HuH-7 (cell line): ENCODE measurements around the gene CERS5.

Experiments
- DNase-seq: peaks from one replicate; pipeline ENCODE4 v3.0.0; 2011; ENCODE audit warnings: low spot score

Gene CERS5

GRCh38 chr12:50127546-50127945 lies 39.6 kb downstream of the CERS5 start:
- DNase-seq = no peak

DNA sequence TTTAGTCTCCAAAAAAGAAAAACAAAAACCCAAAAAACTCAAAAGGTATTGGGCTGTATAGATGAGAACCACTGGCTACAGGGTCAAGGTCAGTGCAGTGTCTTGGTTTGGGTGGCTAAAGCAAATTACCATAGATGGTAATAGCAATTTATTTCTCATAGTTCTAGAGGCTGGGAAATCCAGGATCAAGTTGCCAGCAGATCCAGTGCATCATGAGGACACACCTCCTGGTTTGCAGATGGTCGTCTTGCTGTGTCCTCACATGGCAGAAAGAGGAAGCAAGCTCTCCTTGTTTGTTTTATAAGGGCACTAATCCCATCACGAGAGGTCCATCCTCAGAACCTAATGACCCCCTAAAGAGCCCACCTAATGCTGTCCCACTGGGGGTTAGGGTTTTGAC lies 44.0 kb downstream of the CERS5 start:
- DNase-seq = no peak

GRCh38 chr12:50121641-50122040 lies 45.5 kb downstream of the CERS5 start:
- DNase-seq = no peak

GRCh38 chr12:50120953-50121352 lies 46.2 kb downstream of the CERS5 start:
- no peak for DNase-seq

DNA sequence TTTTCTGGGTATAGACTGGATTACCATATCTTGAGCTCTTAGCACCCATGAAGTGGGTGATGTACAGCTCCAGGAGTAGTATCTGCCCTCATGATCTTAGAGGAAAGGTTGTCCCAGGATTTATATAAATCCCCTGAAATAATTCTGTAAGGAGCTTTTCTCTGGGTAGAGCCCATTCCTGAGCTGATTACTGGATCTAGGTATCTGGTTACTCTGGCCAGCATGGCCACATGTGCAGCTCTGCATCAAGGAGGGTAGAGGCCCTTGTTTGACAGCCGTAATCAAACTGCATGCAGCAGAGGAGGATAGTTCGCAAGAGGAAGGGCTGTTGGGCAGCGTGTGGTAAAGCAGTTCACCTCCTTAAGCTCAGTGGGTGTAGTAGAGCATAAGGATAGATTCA lies 46.6 kb downstream of the CERS5 start:
- DNase-seq = no peak

DNA sequence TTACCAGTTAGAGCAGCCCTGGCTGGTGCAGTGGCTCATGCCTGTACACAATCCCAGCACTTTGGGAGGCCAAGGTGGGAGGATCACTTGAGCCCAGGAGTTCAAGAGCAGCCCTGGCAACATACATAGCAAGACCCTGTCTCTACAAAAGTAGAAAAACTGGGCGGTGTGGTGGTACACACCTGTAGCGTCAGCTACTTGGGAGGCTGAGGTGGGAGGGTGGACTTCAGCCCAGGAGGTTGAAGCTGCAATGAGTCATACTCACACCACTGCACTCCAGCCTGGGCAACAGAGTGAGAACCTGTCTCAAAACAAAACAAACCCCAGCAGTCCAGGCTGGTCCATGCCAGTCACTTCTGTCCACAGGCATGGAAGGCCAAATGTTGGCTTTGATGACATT lies 47.8 kb downstream of the CERS5 start:
- DNase-seq = no peak

- no peak for DNase-seq
Measured at GRCh38 chr12:50117057-50117622, 50.0 kb downstream of the CERS5 start.

GRCh38 chr12:50112456-50113218 lies 54.5 kb downstream of the CERS5 start:
- no peak for DNase-seq

- DNase-seq = peak; percentile 95
Measured at GRCh38 chr12:50111693-50112455, 55.3 kb downstream of the CERS5 start, which contains the start of gene COX14. Gene COX14 (plus strand): TSS chr12:50112236. CDS start chr12:50120044, 7,808 bp downstream.

DNA sequence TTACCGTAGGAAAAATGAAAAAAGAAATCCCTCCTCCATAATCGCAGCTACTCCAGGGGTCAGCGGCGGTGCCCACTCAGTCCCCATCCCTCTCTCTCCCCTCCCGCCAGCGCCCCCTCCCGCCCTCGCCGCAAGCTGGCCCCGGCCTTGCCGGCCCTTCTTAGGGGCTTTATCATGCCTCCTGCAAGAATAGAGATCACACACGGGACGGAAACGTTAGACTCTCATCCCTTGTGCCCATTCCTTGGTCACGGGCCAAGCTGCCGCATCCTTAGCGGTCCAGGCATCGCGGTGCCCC lies 55.8 kb downstream of the CERS5 start:
- DNase-seq = no peak

DNA sequence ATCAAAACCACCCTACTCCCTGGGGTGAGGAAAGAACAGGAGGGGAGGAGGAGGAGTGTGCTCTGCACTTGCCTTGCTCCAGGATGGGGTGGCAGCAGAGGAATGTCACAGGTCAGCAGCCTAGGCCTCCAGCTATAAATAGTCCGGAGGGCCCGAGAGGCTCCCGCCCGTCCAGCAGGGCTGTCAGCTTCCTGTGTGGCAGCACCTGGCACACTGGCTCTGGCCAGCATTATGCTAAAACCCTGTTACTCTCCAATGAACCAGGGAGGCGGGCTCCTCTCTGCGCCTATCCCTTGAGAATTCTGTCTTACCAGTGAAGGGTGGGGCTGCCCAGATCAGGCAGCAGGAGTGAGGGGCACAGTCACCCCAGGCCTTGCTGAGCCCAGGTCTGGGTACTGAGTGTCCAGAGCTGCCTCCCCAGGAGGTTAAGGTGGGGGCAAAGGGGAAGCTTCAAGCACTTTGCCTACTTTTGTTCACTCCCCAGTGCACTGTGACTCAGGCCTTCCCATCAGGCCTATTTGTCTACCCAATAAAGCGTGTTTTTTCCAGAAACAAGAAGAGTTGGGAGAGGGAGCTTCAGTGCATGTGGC lies 56.3 kb downstream of the CERS5 start:
- peak; percentile 62 for DNase-seq

DNA sequence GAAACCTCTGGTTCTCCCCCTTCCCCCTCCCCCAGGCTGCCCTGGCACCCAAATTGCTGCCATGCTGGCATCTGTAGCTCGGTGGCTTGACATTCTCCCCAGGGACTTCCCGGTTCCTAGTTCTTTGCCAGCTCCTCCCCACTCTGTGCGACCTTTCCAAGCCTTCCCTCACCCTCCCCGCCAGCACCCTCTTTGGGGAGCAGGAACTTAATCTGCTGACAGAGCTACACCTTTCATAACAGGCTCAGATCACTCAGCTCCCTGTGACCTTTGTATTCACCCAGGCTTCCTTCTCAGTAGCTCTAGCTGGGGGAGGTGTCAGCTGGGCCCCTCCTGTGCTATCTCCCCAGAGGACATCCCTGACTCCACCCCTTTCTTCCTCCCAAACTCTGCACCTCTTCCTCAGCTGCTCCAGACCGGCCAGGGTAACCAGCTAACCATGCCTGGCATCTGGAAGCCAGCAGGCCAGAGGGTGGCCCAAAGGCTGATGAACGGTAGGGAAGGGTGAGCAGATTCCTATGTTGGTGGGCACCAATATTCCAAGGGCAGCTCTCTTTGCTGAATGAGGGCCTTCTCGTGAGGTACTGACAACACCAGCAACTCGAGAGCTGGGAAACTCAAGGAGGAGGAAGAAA lies 56.9 kb downstream of the CERS5 start:
- peak; percentile 50 for DNase-seq

DNA sequence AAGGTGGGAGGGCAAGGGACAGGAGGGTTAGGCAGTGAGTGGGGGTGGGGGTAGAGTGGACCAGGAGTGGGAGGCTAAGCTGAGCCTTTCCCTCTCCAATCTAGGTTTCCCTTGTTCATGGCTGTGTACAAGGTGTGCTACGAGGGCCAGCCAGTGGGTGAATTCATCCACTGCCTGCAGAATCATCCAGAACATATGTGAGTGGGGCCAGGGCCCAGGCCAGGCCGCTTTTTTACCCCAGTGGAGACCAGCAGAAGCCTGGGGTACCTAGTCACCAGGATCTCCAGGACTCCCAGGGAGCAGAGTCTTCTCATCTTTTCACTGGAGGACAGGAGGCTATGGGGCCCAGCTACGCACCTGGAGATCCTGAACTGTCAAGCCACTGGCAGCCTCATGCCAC lies 57.9 kb downstream of the CERS5 start:
- DNase-seq = no peak

GRCh38 chr12:50107416-50108268 lies 59.5 kb downstream of the CERS5 start:
- no peak for DNase-seq

- DNase-seq = no peak
Measured at GRCh38 chr12:50106907-50107306, 60.3 kb downstream of the CERS5 start.

GRCh38 chr12:50105913-50106450 lies 61.2 kb downstream of the CERS5 start:
- DNase-seq = no peak

GRCh38 chr12:50104417-50105366 lies 62.5 kb downstream of the CERS5 start:
- no peak for DNase-seq

- DNase-seq = no peak
Measured at GRCh38 chr12:50103767-50104321, 63.3 kb downstream of the CERS5 start, which contains the start of gene GPD1. Gene GPD1 (plus strand): TSS chr12:50104008. CDS start chr12:50104051, 43 bp downstream.

- no peak for DNase-seq
Measured at GRCh38 chr12:50103351-50103750, 63.8 kb downstream of the CERS5 start.
